Stomach (tissue), 4 donors: ENCODE results near the gene GOLGA6L10.
"Not testable (repeated sequence)": the region's sequence is repeated elsewhere in the genome, so short reads cannot be mapped to it uniquely, and the experiment has no call there.

Source experiments
- POLR2A ChIP-seq, 4 donors: fragments of 450-650 bp; IDR thresholded peaks; one replicate each; pipeline ENCODE4 v1.6.1; 2016; ENCODE audit warnings: antibody characterized with exemption in 4 of 4, control low read depth in 2 of 4, mild to moderate bottlenecking in 1 of 4, moderate library complexity in 1 of 4
- POLR2AphosphoS5 ChIP-seq, 3 donors: sonication (generic); formaldehyde crosslinking; IDR thresholded peaks; one replicate each; pipeline ENCODE4 v1.6.1; 2016; ENCODE audit warnings: antibody characterized with exemption in 3 of 3
- TF ChIP-seq, protein P1 (sequence below), 7 experiments: fragments of 450-650 bp in 4 of 7; fragments of 200-600 bp in 3 of 7; sonication (generic) in 3 of 7; IDR thresholded peaks; one replicate each; pipeline ENCODE4 v1.5.1; 2016 to 2019; ENCODE audit warnings: antibody characterized with exemption in 7 of 7, control low read depth in 2 of 7, mild to moderate bottlenecking in 1 of 7

GRCh38 chr15:82343851-82344250 lies 5.4 kb downstream of the GOLGA6L10 start:
- TF ChIP-seq POLR2AphosphoS5, POLR2A (IDR thresholded peaks at IDR 0.05): not testable (repeated sequence)
- TF ChIP-seq, protein P1, sequence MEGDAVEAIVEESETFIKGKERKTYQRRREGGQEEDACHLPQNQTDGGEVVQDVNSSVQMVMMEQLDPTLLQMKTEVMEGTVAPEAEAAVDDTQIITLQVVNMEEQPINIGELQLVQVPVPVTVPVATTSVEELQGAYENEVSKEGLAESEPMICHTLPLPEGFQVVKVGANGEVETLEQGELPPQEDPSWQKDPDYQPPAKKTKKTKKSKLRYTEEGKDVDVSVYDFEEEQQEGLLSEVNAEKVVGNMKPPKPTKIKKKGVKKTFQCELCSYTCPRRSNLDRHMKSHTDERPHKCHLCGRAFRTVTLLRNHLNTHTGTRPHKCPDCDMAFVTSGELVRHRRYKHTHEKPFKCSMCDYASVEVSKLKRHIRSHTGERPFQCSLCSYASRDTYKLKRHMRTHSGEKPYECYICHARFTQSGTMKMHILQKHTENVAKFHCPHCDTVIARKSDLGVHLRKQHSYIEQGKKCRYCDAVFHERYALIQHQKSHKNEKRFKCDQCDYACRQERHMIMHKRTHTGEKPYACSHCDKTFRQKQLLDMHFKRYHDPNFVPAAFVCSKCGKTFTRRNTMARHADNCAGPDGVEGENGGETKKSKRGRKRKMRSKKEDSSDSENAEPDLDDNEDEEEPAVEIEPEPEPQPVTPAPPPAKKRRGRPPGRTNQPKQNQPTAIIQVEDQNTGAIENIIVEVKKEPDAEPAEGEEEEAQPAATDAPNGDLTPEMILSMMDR (IDR thresholded peaks at IDR 0.05), result not testable (repeated sequence)
